Heart left ventricle (tissue), 13 donors: ENCODE measurements around the gene IL12RB2.

Experiments used
- POLR2A ChIP-seq, 2 donors: fragments of 450-650 bp; IDR thresholded peaks; one replicate each; pipeline ENCODE4 v1.6.1; 2017; ENCODE audit warnings: antibody characterized with exemption in 2 of 2, mild to moderate bottlenecking in 2 of 2, moderate library complexity in 2 of 2
- TF ChIP-seq, protein P1 (sequence below), 12 donors: fragments of 200-600 bp; sonication (generic) in 4 of 12; IDR thresholded peaks; one replicate each; pipeline versions ENCODE4 v1.5.0 to v1.8.0; 2018 to 2022; ENCODE audit warnings: antibody characterized with exemption in 12 of 12, mild to moderate bottlenecking in 5 of 12
- donor health status: ischemic (EF 13 %, LVEDD 7.1; RV severe dilation, severe dysfunction).
- donor health status: DM: no; HTN: yes; CAD: no.
- donor health status: DM: no; HTN: no; CAD: no.
- donor health status: ischemic (EF 25% LVEDD 6.9; RV normal size, moderate dysfunction).
- donor health status: ischemic (EF 25% LVEDD 5.7; RV mildly dilated, moderate dysfunction).
- donor health status: ischemic (EF 35%, LVEDD 5.7; RV mildly dilated, moderate dysfunction).
- donor health status: nonischemic (EF 11% LVEDD 7.7; RV severe dilation, severe dysfunction).
- donor health status: DM: yes; HTN: yes; CAD: no.
- donor health status: PGD.
- donor health status: ischemic (EF 29% LVEDD 5.4; RV normal size, mild dysfunction).
- donor health status: nonischemic (EF 23%, LVEDD 6.1; RV moderate dilation, normal function).

DNA sequence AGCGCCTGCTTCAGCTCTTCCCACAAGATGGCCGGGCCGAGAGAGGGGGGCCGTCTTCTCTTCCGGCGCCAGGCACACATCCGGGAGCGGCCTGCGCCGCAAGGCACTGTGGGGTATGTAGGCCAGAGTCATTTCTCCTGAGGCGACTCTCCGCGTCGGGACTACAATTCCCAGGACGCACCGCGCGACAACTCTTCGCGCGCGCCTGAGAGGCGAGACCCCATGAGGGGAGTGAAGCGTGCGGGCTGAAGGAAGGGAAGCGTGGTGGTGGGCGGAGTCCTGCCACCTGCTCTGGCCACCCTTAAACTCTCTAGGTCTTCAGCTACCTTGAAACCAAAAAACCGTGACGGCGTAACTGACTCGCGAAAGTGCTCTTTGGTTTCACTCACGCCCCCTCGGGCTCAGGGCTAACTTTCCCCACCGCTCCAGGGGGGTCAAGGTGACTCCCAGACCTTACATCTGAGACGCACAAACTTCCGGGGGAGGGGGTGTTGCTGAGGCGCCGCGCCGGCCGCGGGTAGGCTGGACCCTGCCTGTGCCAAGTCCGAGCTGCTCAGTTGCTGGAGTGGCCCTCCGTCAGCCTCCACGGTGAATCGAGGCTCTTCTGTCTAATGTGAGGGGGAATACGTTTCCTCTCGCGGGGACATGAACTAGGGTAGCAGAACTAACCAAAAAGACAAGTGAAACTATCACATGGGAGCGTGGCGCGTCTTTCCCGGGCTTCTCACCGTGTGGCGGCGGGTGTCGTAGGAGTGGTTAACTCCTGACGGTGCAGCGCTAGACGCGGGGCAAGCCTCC lies 122.9 kb downstream of the IL12RB2 start, which contains the start of gene SERBP1:
- TF ChIP-seq, protein P1, sequence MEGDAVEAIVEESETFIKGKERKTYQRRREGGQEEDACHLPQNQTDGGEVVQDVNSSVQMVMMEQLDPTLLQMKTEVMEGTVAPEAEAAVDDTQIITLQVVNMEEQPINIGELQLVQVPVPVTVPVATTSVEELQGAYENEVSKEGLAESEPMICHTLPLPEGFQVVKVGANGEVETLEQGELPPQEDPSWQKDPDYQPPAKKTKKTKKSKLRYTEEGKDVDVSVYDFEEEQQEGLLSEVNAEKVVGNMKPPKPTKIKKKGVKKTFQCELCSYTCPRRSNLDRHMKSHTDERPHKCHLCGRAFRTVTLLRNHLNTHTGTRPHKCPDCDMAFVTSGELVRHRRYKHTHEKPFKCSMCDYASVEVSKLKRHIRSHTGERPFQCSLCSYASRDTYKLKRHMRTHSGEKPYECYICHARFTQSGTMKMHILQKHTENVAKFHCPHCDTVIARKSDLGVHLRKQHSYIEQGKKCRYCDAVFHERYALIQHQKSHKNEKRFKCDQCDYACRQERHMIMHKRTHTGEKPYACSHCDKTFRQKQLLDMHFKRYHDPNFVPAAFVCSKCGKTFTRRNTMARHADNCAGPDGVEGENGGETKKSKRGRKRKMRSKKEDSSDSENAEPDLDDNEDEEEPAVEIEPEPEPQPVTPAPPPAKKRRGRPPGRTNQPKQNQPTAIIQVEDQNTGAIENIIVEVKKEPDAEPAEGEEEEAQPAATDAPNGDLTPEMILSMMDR (IDR thresholded peaks at IDR 0.05) = no peak
- TF ChIP-seq POLR2A (IDR thresholded peaks at IDR 0.05) = peak in 1 of 2 donors; percentile 72
